ENCODE data around the gene THSD4.

DNA sequence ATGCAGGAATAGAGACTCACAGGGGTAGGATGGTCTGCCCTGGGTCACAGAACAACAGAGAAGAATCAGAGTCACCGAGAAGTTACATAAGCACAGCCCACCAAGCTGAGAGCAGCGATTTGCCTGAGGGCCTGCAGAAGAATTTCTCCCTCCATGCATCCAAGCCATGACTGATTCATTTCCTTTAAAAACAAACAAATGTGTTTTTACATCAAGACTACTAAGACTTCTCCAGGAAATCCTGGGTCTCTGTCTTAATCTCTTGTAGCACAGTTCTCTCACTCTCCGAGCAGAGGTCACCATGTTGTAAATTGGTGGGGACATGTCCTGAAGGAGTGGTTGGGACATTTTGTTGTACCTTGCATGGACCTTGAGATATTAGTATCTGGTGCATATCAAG lies 159.8 kb downstream of the THSD4 start:
- TF ChIP-seq, protein P1, sequence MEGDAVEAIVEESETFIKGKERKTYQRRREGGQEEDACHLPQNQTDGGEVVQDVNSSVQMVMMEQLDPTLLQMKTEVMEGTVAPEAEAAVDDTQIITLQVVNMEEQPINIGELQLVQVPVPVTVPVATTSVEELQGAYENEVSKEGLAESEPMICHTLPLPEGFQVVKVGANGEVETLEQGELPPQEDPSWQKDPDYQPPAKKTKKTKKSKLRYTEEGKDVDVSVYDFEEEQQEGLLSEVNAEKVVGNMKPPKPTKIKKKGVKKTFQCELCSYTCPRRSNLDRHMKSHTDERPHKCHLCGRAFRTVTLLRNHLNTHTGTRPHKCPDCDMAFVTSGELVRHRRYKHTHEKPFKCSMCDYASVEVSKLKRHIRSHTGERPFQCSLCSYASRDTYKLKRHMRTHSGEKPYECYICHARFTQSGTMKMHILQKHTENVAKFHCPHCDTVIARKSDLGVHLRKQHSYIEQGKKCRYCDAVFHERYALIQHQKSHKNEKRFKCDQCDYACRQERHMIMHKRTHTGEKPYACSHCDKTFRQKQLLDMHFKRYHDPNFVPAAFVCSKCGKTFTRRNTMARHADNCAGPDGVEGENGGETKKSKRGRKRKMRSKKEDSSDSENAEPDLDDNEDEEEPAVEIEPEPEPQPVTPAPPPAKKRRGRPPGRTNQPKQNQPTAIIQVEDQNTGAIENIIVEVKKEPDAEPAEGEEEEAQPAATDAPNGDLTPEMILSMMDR (IDR thresholded peaks at IDR 0.05; ENCODE audit: insufficient read depth, low read depth, low read length) = no peak
- no peak for TF ChIP-seq EZH2 (IDR thresholded peaks at IDR 0.05; ENCODE audit: insufficient read depth, low read length)
